Thyroid gland (tissue), 4 donors: ENCODE measurements around the gene TOR1A. TPM values are rescaled to one million over a fixed set of nuclear protein-coding genes. Genes with fewer than 3 reads are reported as not detected.

ENCODE experiments used
- DNase-seq, 2 donors: peaks; one replicate each; pipeline ENCODE4 v3.0.0-alpha.2; 2019
- H3K27ac ChIP-seq, 3 donors: fragments of 200-600 bp; sonication (generic); 1 replicate in 2 of 3; 2 replicates in 1 of 3; pipeline ENCODE4 v1.5.1; 2016 to 2019; ENCODE audit warnings: mild to moderate bottlenecking in 1 of 3, moderate library complexity in 1 of 3
- H3K27me3 ChIP-seq: fragments of 200-600 bp; sonication (generic); one replicate; pipeline ENCODE4 v1.5.1; 2019
- H3K36me3 ChIP-seq, 2 donors: fragments of 200-600 bp; sonication (generic); one replicate each; pipeline ENCODE4 v1.5.1; 2016 to 2019
- H3K4me1 ChIP-seq, 2 donors: fragments of 200-600 bp; sonication (generic); one replicate each; pipeline ENCODE4 v1.5.1; 2017 to 2019
- H3K4me3 ChIP-seq, 3 donors: fragments of 200-600 bp; sonication (generic); replicated peaks in 1 of 3; 1 replicate in 2 of 3; 2 replicates in 1 of 3; pipeline ENCODE4 v1.5.1; 2016; ENCODE audit warnings: mild to moderate bottlenecking in 1 of 3
- H3K9me3 ChIP-seq: fragments of 200-600 bp; sonication (generic); one replicate; pipeline ENCODE4 v1.5.1; 2017
- POLR2A ChIP-seq, 2 donors: fragments of 450-650 bp; IDR thresholded peaks; one replicate each; pipeline ENCODE4 v1.6.1; 2017; ENCODE audit warnings: antibody characterized with exemption in 2 of 2, mild to moderate bottlenecking in 2 of 2, moderate library complexity in 1 of 2
- WGBS, 2 donors: methylation state at CpG; one replicate each; pipeline ENCODE4 v1.1.5; 2017; 5-methylcytosine and 5-hydroxymethylcytosine counted together
- intact Hi-C: fragments of 100-400 bp; cut with DNase I; formaldehyde crosslinking; loops from one replicate; pipeline ENCODE4 v1.15.1; 2023
- total RNA-seq, 4 donors: library from RNA; depleted of rRNA; stranded (reverse); fragments of >200 nt; gene quantifications; one replicate each; pipeline ENCODE4 v1.2.3, GENCODE V29; 2016
- TF ChIP-seq, protein P1 (sequence below), 6 experiments: fragments of 200-600 bp in 3 of 6; fragments of 450-650 bp in 3 of 6; sonication (generic) in 3 of 6; IDR thresholded peaks; one replicate each; pipeline ENCODE4 v1.5.1; 2016 to 2019; ENCODE audit warnings: antibody characterized with exemption in 6 of 6, mild to moderate bottlenecking in 2 of 6, inconsistent platforms in 1 of 6, moderate library complexity in 1 of 6

The TOR1A gene
- total RNA-seq, 4 donors from 2014 or later: 30.0 to 61.2 (median 42.8) TPM

DNA sequence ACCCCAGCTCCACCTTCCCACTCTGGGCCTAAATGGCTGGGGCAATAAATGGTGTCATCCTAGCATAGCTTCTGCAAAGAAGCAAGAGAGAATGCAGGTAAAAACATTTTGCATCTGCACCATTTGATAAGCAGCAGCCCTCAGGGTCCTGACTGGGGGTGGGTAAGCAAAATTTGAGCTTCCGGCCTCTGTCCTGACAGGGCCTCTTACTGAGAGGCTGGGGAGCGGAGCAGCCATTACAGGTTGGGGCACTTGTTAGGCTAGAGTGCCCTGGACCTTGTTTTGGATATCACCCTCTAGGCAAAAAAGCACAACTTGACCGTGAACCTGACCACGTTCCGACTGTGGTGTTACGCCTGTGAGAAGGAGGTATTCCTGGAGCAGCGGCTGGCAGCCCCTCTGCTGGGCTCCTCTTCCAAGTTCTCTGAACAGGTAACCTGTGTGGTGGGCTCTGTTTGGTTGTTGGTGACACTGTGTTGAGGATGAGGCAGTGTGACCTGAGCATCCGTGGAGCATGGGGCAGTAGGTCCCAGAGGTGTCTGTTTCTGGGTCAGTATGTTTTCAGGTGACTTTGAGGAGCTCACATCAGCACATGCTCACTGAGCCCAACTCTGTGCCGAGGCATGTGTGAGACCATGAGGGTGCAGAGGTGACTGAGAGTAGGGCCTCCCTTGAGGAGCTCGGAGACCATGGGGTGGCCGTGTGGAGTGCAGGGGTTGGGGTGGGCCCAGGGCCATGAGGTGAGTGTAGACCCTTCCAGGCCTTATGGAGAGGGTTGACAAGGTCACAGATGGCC, 34.4 kb upstream of the TOR1A start:
- Histone ChIP-seq H3K27me3 (no peaks in the 10 kb centered on the region), H3K36me3 (peaks cover 41 to 45% of the 10 kb centered on the region in 2 donors), H3K27ac (no peak overlapping the region), H3K4me1 (peaks cover 0 to 3% of the 10 kb centered on the region in 2 donors), H3K9me3 (no peaks in the 10 kb centered on the region), H3K4me3 (no peak overlapping the region)
- intact Hi-C loops: no loop called here
- TF ChIP-seq, protein P1, sequence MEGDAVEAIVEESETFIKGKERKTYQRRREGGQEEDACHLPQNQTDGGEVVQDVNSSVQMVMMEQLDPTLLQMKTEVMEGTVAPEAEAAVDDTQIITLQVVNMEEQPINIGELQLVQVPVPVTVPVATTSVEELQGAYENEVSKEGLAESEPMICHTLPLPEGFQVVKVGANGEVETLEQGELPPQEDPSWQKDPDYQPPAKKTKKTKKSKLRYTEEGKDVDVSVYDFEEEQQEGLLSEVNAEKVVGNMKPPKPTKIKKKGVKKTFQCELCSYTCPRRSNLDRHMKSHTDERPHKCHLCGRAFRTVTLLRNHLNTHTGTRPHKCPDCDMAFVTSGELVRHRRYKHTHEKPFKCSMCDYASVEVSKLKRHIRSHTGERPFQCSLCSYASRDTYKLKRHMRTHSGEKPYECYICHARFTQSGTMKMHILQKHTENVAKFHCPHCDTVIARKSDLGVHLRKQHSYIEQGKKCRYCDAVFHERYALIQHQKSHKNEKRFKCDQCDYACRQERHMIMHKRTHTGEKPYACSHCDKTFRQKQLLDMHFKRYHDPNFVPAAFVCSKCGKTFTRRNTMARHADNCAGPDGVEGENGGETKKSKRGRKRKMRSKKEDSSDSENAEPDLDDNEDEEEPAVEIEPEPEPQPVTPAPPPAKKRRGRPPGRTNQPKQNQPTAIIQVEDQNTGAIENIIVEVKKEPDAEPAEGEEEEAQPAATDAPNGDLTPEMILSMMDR (IDR thresholded peaks at IDR 0.05): no peak
- no peak for TF ChIP-seq POLR2A (IDR thresholded peaks at IDR 0.05)
- no peak for DNase-seq
- WGBS, 2 donors: 84 to 93% methylated on average over 9 to 11 of the region's 11 CpGs

DNA sequence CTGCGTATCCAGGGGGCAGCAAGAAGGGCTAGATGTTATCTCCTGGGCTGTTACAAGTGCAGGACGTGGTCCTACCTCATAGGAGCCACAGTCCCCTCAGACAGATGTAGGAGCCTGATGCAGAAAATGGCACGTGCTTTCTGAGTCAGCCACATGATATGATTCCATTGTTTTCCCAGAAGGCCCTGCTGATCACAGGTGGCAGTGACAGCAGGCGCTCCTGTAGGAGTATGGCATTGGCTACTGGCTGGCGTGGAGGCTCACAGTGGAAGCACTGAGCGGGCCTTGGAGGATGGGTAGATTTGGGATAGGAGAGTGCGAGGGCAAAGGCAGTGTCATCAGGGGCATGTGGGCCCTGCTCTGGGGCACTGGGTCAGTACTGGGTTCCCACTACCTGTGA, 33.3 kb upstream of the TOR1A start:
- DNase-seq: no peak
- no peak overlapping the region for H3K27ac ChIP-seq
- WGBS, 2 donors: 93% methylated on average over 6 to 7 of the region's 7 CpGs
- H3K27me3 ChIP-seq: no peaks in the 10 kb centered on the region
- no peaks in the 10 kb centered on the region for H3K9me3 ChIP-seq
- H3K4me1 ChIP-seq: peaks cover 9 to 14% of the 10 kb centered on the region in 2 donors
- peaks cover 46 to 52% of the 10 kb centered on the region in 2 donors for H3K36me3 ChIP-seq
- no peak for TF ChIP-seq POLR2A (IDR thresholded peaks at IDR 0.05)
- TF ChIP-seq, protein P1 (IDR thresholded peaks at IDR 0.05): no peak
- no peak overlapping the region for H3K4me3 ChIP-seq
- intact Hi-C loops: no loop called here

DNA sequence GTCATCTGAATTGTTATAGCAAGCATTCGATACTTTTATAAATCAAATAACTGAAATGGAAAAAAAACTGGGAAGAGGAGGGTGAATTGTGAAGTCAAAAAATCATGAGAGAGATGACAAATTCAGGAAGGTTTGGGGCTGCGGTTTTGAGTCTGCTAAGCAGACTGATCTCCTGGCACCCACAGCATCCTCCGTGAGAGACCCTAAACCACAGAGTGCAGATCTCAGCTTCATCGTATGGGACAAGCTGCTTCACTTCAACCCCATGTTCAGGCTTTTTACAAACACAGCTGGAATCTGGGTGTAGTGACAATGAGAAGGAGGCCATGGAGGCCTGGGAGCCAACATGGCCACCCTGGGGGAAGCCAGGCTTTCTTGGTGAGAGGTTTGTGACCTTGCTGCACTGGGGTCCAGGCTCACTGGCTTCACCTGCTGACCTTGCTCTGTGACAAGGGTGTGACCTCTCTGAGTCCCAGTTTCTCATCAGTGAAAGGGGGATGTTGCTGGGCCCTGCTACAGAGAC, 30.7 kb upstream of the TOR1A start:
- peaks cover 19 to 32% of the 10 kb centered on the region in 2 donors for H3K4me1 ChIP-seq
- no peaks in the 10 kb centered on the region for H3K27me3 ChIP-seq
- TF ChIP-seq, protein P1 (IDR thresholded peaks at IDR 0.05): no peak
- no peak for TF ChIP-seq POLR2A (IDR thresholded peaks at IDR 0.05)
- peak overlapping the region in 1 of 3 donors; percentile 3 for H3K27ac ChIP-seq
- no peak overlapping the region for H3K4me3 ChIP-seq
- no peaks in the 10 kb centered on the region for H3K9me3 ChIP-seq
- H3K36me3 ChIP-seq: peaks cover 33 to 38% of the 10 kb centered on the region in 2 donors
- WGBS, 2 donors: 93 to 94% methylated on average over 4 of the region's 4 CpGs
- intact Hi-C loops: no loop called here
- no peak for DNase-seq

DNA sequence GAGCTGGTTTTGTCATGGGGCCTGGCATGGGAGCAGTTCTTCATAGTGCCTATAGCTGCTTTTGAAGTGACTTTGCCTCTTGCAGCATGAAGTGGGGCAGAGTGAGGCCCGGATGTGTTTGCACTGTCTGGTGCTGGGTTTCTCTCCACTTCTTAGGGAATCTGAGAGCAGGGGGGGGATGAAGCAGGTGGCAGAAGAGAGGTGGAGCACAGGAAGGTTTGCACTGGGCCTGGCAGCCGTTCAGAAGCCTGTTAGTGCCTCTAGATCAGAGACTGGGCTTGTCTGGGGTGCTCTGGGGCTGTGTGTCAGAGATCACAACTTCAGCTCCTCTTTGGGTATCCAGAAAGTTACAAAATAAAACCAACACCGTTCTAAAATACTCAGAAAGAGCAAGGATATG, 29.7 kb upstream of the TOR1A start:
- H3K4me1 ChIP-seq: peaks cover 22 to 38% of the 10 kb centered on the region in 2 donors
- WGBS, 2 donors: 25 to 32% methylated on average over 3 of the region's 3 CpGs
- H3K9me3 ChIP-seq: no peaks in the 10 kb centered on the region
- peak overlapping the region; percentile 26 to 94 (median 88) for H3K27ac ChIP-seq
- TF ChIP-seq, protein P1 (IDR thresholded peaks at IDR 0.05): no peak
- TF ChIP-seq POLR2A (IDR thresholded peaks at IDR 0.05): no peak
- H3K27me3 ChIP-seq: no peaks in the 10 kb centered on the region
- DNase-seq: peak in 1 of 2 donors; percentile 42
- intact Hi-C loops: no loop called here
- peaks cover 30 to 34% of the 10 kb centered on the region in 2 donors for H3K36me3 ChIP-seq
- H3K4me3 ChIP-seq: no peak overlapping the region

DNA sequence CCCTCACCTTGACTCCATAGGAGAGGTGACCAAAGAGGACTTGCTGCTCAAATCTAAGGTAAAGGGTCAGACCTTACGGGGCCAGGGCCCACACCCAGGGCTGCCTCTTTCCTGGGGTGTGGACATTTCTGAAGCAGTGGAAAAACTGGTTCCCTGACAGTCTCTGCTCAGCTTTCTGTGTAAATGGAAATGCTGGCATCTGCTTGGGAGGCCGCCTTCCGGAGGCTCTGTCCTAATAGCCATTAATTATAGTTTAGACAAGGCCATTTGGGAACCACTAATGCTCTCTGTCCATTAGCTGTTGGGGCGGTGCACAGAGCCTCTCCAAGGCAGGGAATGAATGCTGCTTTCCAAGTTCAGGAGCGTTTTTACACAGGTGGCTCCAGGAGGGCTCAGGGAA, 28.6 kb upstream of the TOR1A start:
- H3K4me1 ChIP-seq: peaks cover 22 to 41% of the 10 kb centered on the region in 2 donors
- DNase-seq: no peak
- H3K27ac ChIP-seq: peak overlapping the region; percentile 88 to 94 (median 88)
- H3K27me3 ChIP-seq: no peaks in the 10 kb centered on the region
- 64 to 80% methylated on average over 4 to 5 of the region's 5 CpGs for WGBS, 2 donors
- intact Hi-C loops: no loop called here
- no peaks in the 10 kb centered on the region for H3K9me3 ChIP-seq
- TF ChIP-seq, protein P1 (IDR thresholded peaks at IDR 0.05): no peak
- TF ChIP-seq POLR2A (IDR thresholded peaks at IDR 0.05): no peak
- no peak overlapping the region for H3K4me3 ChIP-seq
- H3K36me3 ChIP-seq: peaks cover 23 to 25% of the 10 kb centered on the region in 2 donors
